Neural progenitor cell (in vitro differentiated cells): ENCODE data around the gene OFD1. TPM values are rescaled to one million over a fixed set of nuclear protein-coding genes. Genes with fewer than 3 reads are reported as not detected.
A peak's percentile ranks its signal among the peaks of the same experiment; 100 is the strongest.

Source experiments
- DNase-seq: peaks from one replicate; pipeline ENCODE4 v3.0.0-alpha.2; 2016; ENCODE audit warnings: low spot score
- H2AFZ ChIP-seq: fragments of 200-600 bp; sonication (generic); replicated peaks from 2 replicates; pipeline ENCODE4 v1.6.1; 2016; ENCODE audit warnings: antibody characterized with exemption
- H3F3A ChIP-seq: fragments of 200-600 bp; sonication (generic); 2 replicates; pipeline ENCODE4 v1.6.1; 2016; ENCODE audit warnings: antibody characterized with exemption, low read depth
- H3K27ac ChIP-seq: fragments of 200-600 bp; sonication (generic); 2 replicates; pipeline ENCODE4 v1.5.1; 2016; ENCODE audit warnings: mild to moderate bottlenecking
- H3K27me3 ChIP-seq: fragments of 200-600 bp; sonication (generic); 2 replicates; pipeline ENCODE4 v1.6.1; 2016; ENCODE audit warnings: mild to moderate bottlenecking, moderate library complexity
- H3K36me3 ChIP-seq: fragments of 200-600 bp; sonication (generic); 2 replicates; pipeline ENCODE4 v1.5.1; 2016
- H3K4me1 ChIP-seq: fragments of 200-600 bp; sonication (generic); 2 replicates; pipeline ENCODE4 v1.6.1; 2016; ENCODE audit warnings: mixed run types
- H3K4me2 ChIP-seq: fragments of 200-600 bp; sonication (generic); 2 replicates; pipeline ENCODE4 v1.6.1; 2016
- H3K4me3 ChIP-seq: fragments of 200-600 bp; sonication (generic); 2 replicates; pipeline ENCODE4 v1.5.1; 2016
- H3K79me2 ChIP-seq: fragments of 200-600 bp; sonication (generic); 2 replicates; pipeline ENCODE4 v1.6.1; 2016; ENCODE audit warnings: low read depth
- H3K9ac ChIP-seq: fragments of 200-600 bp; sonication (generic); 2 replicates; pipeline ENCODE4 v1.6.1; 2016
- H3K9me3 ChIP-seq: fragments of 200-600 bp; sonication (generic); 2 replicates; pipeline ENCODE4 v1.5.1; 2016; ENCODE audit warnings: low read depth
- H4K20me1 ChIP-seq: fragments of 200-600 bp; sonication (generic); 2 replicates; pipeline ENCODE4 v1.6.1; 2016; ENCODE audit warnings: low read depth
- H3K27ac Mint-ChIP-seq: 3 replicates; pipeline ENCODE4 v1.8.0; 2021; ENCODE audit warnings: mixed read lengths
- H3K27me3 Mint-ChIP-seq: 2 replicates; pipeline ENCODE4 v1.8.0; 2022; ENCODE audit warnings: low read depth, mild to moderate bottlenecking, inconsistent platforms, moderate library complexity, mixed read lengths; ENCODE audit not compliant: insufficient read depth
- H3K36me3 Mint-ChIP-seq: 3 replicates; pipeline ENCODE4 v1.8.0; 2021; ENCODE audit warnings: mixed read lengths
- H3K4me1 Mint-ChIP-seq: 3 replicates; pipeline ENCODE4 v1.8.0; 2021; ENCODE audit warnings: mixed read lengths
- H3K4me3 Mint-ChIP-seq: 3 replicates; pipeline ENCODE4 v1.8.0; 2021; ENCODE audit warnings: mild to moderate bottlenecking, moderate library complexity, mixed read lengths
- H3K9me3 Mint-ChIP-seq: 3 replicates; pipeline ENCODE4 v1.8.0; 2020; ENCODE audit warnings: mixed read lengths
- EZH2 ChIP-seq: fragments of 200-600 bp; sonication (generic); IDR thresholded peaks from 2 replicates; pipeline ENCODE4 v1.6.1; 2017; ENCODE audit warnings: antibody characterized with exemption, mild to moderate bottlenecking, moderate library complexity
- EZH2phosphoT487 ChIP-seq: fragments of 200-600 bp; sonication (generic); IDR thresholded peaks from 2 replicates; pipeline ENCODE4 v1.6.1; 2017; ENCODE audit warnings: antibody characterized with exemption
- total RNA-seq: library from RNA; depleted of rRNA; stranded (reverse); fragments of >200 nt; gene quantifications from 2 replicates; pipeline ENCODE4 v1.2.3, GENCODE V29; 2015; ENCODE audit warnings: low replicate concordance
- TF ChIP-seq, protein P1 (sequence below): fragments of 200-600 bp; sonication (generic); IDR thresholded peaks from 2 replicates; pipeline ENCODE4 v1.5.1; 2017; ENCODE audit warnings: antibody characterized with exemption, mild to moderate bottlenecking

OFD1 gene
- total RNA-seq, 1 donor from 2014 or later: 36.0 TPM

DNA sequence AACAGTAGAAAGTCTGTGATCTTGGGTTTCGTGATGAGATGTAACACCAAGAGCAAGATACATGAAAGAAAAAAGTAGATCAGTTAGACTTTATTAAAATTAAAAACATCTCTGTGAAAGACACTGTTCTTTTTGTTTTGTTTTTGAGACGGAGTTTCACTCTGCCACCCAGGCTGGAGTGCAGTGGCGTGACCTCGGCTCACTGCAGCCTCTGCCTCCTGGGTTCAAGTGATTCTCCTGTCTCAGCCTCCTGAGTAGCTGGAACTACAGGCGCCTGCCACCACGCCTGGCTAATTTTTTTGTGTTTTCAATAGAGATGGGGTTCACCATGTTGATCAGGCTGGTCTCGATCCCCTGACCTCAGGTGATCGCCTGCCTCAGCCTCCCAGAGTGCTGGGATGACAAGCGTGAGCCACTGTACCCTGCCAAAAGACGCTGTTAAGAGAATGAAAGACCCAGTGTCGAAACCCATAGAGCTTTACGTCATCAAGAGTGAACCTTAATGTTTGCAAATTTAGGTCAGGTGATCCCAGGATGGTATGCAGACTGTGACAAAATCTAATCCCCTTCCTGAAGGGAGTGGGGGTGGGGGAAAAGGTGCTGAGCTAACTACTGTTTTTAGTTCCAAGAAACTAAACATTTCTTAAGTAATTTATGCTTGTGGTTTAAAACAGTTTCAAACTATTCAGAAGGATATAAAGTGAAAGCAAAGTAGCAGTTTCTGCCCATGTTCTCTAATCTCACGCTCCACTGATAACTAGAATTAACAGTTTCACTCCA, 8.0 kb downstream of the OFD1 start:
- Histone ChIP-seq H3K4me3 (no peak overlapping the region), H4K20me1 (no peaks in the 10 kb centered on the region), H3K4me1 (no peaks in the 10 kb centered on the region), H2AFZ (no peak overlapping the region), H3K79me2 (no peaks in the 10 kb centered on the region), H3K9me3 (no peaks in the 10 kb centered on the region), H3K27me3 (no peaks in the 10 kb centered on the region), H3F3A (no peaks in the 10 kb centered on the region), H3K9ac (no peak overlapping the region), H3K36me3 (peaks cover 5% of the 10 kb centered on the region), H3K4me2 (no peak overlapping the region), H3K27ac (no peak overlapping the region)
- Mint-ChIP-seq H3K27ac (no peak overlapping the region), H3K27me3 (no peaks in the 10 kb centered on the region), H3K9me3 (no peaks in the 10 kb centered on the region), H3K36me3 (peaks cover 9% of the 10 kb centered on the region), H3K4me3 (no peak overlapping the region), H3K4me1 (no peaks in the 10 kb centered on the region)
- TF ChIP-seq, protein P1, sequence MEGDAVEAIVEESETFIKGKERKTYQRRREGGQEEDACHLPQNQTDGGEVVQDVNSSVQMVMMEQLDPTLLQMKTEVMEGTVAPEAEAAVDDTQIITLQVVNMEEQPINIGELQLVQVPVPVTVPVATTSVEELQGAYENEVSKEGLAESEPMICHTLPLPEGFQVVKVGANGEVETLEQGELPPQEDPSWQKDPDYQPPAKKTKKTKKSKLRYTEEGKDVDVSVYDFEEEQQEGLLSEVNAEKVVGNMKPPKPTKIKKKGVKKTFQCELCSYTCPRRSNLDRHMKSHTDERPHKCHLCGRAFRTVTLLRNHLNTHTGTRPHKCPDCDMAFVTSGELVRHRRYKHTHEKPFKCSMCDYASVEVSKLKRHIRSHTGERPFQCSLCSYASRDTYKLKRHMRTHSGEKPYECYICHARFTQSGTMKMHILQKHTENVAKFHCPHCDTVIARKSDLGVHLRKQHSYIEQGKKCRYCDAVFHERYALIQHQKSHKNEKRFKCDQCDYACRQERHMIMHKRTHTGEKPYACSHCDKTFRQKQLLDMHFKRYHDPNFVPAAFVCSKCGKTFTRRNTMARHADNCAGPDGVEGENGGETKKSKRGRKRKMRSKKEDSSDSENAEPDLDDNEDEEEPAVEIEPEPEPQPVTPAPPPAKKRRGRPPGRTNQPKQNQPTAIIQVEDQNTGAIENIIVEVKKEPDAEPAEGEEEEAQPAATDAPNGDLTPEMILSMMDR: no peak
- TF ChIP-seq EZH2: no peak
- no peak for DNase-seq

DNA sequence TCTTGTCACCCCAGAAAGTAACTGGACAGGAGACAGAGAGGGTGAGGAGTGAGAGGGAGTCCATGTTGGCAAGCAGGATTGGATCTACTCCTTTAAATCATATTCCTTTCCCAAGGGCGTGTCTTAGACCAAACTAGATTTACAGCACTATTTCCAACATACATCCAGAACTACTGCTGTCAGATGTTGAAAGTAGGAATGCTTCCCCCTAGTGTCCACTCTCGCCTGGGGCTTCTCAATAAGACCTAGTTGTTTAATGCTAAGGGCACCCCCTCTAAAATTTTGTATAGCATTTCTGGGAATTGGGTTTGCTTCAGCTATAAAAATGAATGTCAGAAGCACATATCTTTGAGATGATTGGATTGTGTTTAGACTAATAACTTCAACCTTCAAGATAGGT, 13.3 kb downstream of the OFD1 start:
- no peaks in the 10 kb centered on the region for H3K9me3 ChIP-seq
- Mint-ChIP-seq H3K27me3 (no peaks in the 10 kb centered on the region), H3K4me1 (no peaks in the 10 kb centered on the region), H3K4me3 (no peak overlapping the region), H3K36me3 (peaks cover 12% of the 10 kb centered on the region), H3K9me3 (no peaks in the 10 kb centered on the region), H3K27ac (no peak overlapping the region)
- H3F3A ChIP-seq: no peaks in the 10 kb centered on the region
- H4K20me1 ChIP-seq: no peaks in the 10 kb centered on the region
- TF ChIP-seq EZH2 (no peak), EZH2phosphoT487 (no peak)
- TF ChIP-seq, protein P1: peak; percentile 48
- H3K4me1 ChIP-seq: no peaks in the 10 kb centered on the region
- H3K79me2 ChIP-seq: no peaks in the 10 kb centered on the region
- no peak overlapping the region for H3K9ac ChIP-seq
- H2AFZ ChIP-seq: no peak overlapping the region
- peak; percentile 33 for DNase-seq
- H3K27ac ChIP-seq: no peak overlapping the region
- no peaks in the 10 kb centered on the region for H3K27me3 ChIP-seq
- H3K36me3 ChIP-seq: peaks cover 6% of the 10 kb centered on the region
- H3K4me3 ChIP-seq: no peak overlapping the region
- no peak overlapping the region for H3K4me2 ChIP-seq

DNA sequence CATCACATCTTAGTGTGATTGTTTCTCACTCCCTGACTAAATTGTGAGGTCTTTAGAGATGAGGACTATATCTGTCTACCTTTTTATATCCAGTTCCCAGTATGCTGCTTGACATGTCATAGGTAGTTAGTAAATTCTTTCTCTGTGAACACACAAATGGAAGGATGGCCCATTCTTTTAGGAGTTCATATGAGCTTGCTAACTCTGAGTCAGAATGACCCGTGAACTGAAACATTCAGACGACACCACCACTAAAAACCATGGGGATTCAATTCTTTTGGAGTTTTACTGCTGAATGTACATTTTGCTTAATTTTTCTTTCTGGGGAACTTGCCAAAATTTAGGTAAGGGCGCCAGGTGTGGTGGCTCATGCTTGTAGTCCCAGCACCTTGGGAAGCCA, 13.9 kb downstream of the OFD1 start:
- Mint-ChIP-seq H3K36me3 (peaks cover 12% of the 10 kb centered on the region), H3K4me1 (no peaks in the 10 kb centered on the region), H3K27ac (no peak overlapping the region), H3K27me3 (no peaks in the 10 kb centered on the region), H3K9me3 (no peaks in the 10 kb centered on the region), H3K4me3 (no peak overlapping the region)
- Histone ChIP-seq H3K4me1 (no peaks in the 10 kb centered on the region), H3F3A (no peaks in the 10 kb centered on the region), H3K4me3 (no peak overlapping the region), H3K79me2 (no peaks in the 10 kb centered on the region), H2AFZ (no peak overlapping the region), H4K20me1 (no peaks in the 10 kb centered on the region), H3K27ac (no peak overlapping the region), H3K27me3 (no peaks in the 10 kb centered on the region), H3K9me3 (no peaks in the 10 kb centered on the region), H3K36me3 (peaks cover 6% of the 10 kb centered on the region), H3K9ac (no peak overlapping the region), H3K4me2 (no peak overlapping the region)
- TF ChIP-seq, protein P1: no peak
- TF ChIP-seq EZH2: no peak
- no peak for TF ChIP-seq EZH2phosphoT487
- no peak for DNase-seq
